Right lobe of liver (tissue), 6 donors: ENCODE measurements around the gene B3GNT4. TPM values are rescaled to one million over a fixed set of nuclear protein-coding genes. Genes with fewer than 3 reads are reported as not detected.

Source experiments
- ATAC-seq, 4 donors: fragments of 200-7000 bp; cut with Tn5 transposase; one replicate each; pipeline ENCODE4 v1.9.1; 2020; ENCODE audit warnings: mild to moderate bottlenecking in 4 of 4, moderate library complexity in 4 of 4
- DNase-seq, 3 donors: peaks; one replicate each; pipeline ENCODE4 v3.0.0-alpha.2; 2020
- H3K27ac ChIP-seq, 3 donors: fragments of 200-600 bp; one replicate each; pipeline ENCODE4 v1.8.0; 2022
- H3K27me3 ChIP-seq, 2 donors: fragments of 200-600 bp; one replicate each; pipeline ENCODE4 v1.8.0; 2022
- H3K36me3 ChIP-seq, 4 donors: fragments of 200-600 bp; sonication (generic) in 1 of 4; one replicate each; pipeline versions ENCODE4 v1.5.1 to v1.8.0; 2017 to 2022; ENCODE audit warnings: control low read depth in 1 of 4
- H3K4me1 ChIP-seq, 4 donors: fragments of 200-600 bp; sonication (generic) in 1 of 4; one replicate each; pipeline versions ENCODE4 v1.5.1 to v1.8.0; 2017 to 2022; ENCODE audit warnings: control low read depth in 1 of 4
- H3K4me3 ChIP-seq, 3 donors: fragments of 200-600 bp; one replicate each; pipeline ENCODE4 v1.8.0; 2022
- H3K9me3 ChIP-seq, 4 donors: fragments of 200-600 bp; sonication (generic) in 1 of 4; one replicate each; pipeline versions ENCODE4 v1.5.1 to v1.8.0; 2017 to 2022; ENCODE audit warnings: control low read depth in 1 of 4
- CTCF ChIP-seq, 4 donors: fragments of 200-600 bp in 3 of 4; fragments of 450-650 bp in 1 of 4; IDR thresholded peaks; one replicate each; pipeline versions ENCODE4 v1.5.1 to v1.8.0; 2016 to 2022; ENCODE audit warnings: antibody characterized with exemption in 4 of 4, mild to moderate bottlenecking in 2 of 4
- POLR2A ChIP-seq: fragments of 450-650 bp; IDR thresholded peaks from one replicate; pipeline ENCODE4 v1.6.1; 2017; ENCODE audit warnings: antibody characterized with exemption, mild to moderate bottlenecking
- WGBS: methylation state at CpG from one replicate; pipeline ENCODE4 v1.1.6; 2018; ENCODE audit warnings: low coverage, low lambda C conversion rate; ENCODE audit not compliant: insufficient coverage; ENCODE audit errors: missing lambda C conversion rate; 5-methylcytosine and 5-hydroxymethylcytosine counted together
- intact Hi-C, 2 donors: fragments of 100-400 bp; cut with DNase I; formaldehyde crosslinking; loops; one replicate each; pipeline versions ENCODE4 v1.11.2 to v1.14.1; 2022
- total RNA-seq, 6 experiments: library from RNA; depleted of rRNA in 2 of 6; stranded (reverse); fragments of >200 nt in 2 of 6; fragmentation: NEBNext Ultra II Directional in 3 of 6; extraction: Animal tissue kit (Norgen Biotek cat#: 25700) in 3 of 6; gene quantifications; one replicate each; pipeline versions ENCODE4 v1.1.0 to v1.2.4, GENCODE V29; 2016 to 2023
- donor health status: DM: no; HTN: yes; CAD: no.
- donor health status: DM: no; HTN: no; CAD: no.
- donor health status: DM: no; HTN: no; CAD: no.
- donor health status: DM: no; HTN: yes; CAD: no.
- donor health status: DM: no; HTN: yes; CAD: no.

The B3GNT4 gene
- total RNA-seq, 6 experiments from 2014 or later, result 0.42 to 0.43 TPM; not detected in 4

GRCh38 chr12:122206976-122207375 is 3.5 kb downstream of the B3GNT4 start:
- ATAC-seq (no peak), DNase-seq (no peak)
- Histone ChIP-seq H3K27ac (no peak overlapping the region), H3K9me3 (no peaks in the 10 kb centered on the region), H3K4me3 (no peak overlapping the region), H3K36me3 (peaks cover 0 to 49% (median 13%) of the 10 kb centered on the region in 4 donors), H3K27me3 (peaks cover 0 to 9% of the 10 kb centered on the region in 2 donors), H3K4me1 (peaks cover 0 to 16% (median 0%) of the 10 kb centered on the region in 4 donors)
- intact Hi-C loops, result no loop called here
- no CpG with 5 or more reads among the region's 8 CpGs for WGBS
- TF ChIP-seq CTCF (IDR thresholded peaks at IDR 0.05) (no peak), POLR2A (no peak)

- peaks cover 0 to 9% of the 10 kb centered on the region in 2 donors for H3K27me3 ChIP-seq
- intact Hi-C loops, result no loop called here
- peaks cover 0 to 53% (median 15%) of the 10 kb centered on the region in 4 donors for H3K36me3 ChIP-seq
- H3K9me3 ChIP-seq, result no peaks in the 10 kb centered on the region
- TF ChIP-seq CTCF (IDR thresholded peaks at IDR 0.05) (no peak), POLR2A (no peak)
- DNase-seq (no peak), ATAC-seq (no peak)
- 75% methylated on average over 7 of the region's 8 CpGs for WGBS
- H3K27ac ChIP-seq, result no peak overlapping the region
- peaks cover 0 to 16% (median 0%) of the 10 kb centered on the region in 4 donors for H3K4me1 ChIP-seq
- H3K4me3 ChIP-seq, result no peak overlapping the region
Observed at GRCh38 chr12:122207391-122207790, 3.9 kb downstream of the B3GNT4 start.

- H3K27me3 ChIP-seq, result peaks cover 0 to 2% of the 10 kb centered on the region in 2 donors
- DNase-seq (no peak), ATAC-seq (no peak)
- H3K4me3 ChIP-seq, result no peak overlapping the region
- TF ChIP-seq CTCF (IDR thresholded peaks at IDR 0.05) (no peak), POLR2A (no peak)
- intact Hi-C loops, result no loop called here
- H3K36me3 ChIP-seq, result peaks cover 0 to 61% (median 20%) of the 10 kb centered on the region in 4 donors
- H3K9me3 ChIP-seq, result no peaks in the 10 kb centered on the region
- H3K4me1 ChIP-seq, result peaks cover 0 to 9% (median 0%) of the 10 kb centered on the region in 4 donors
- 64% methylated on average over 3 of the region's 18 CpGs for WGBS
- H3K27ac ChIP-seq, result no peak overlapping the region
Observed at GRCh38 chr12:122208073-122208820, 4.7 kb downstream of the B3GNT4 start.

GRCh38 chr12:122215771-122216170 is 12.3 kb downstream of the B3GNT4 start:
- intact Hi-C loops, result no loop called here
- Histone ChIP-seq H3K36me3 (peaks cover 0 to 89% (median 38%) of the 10 kb centered on the region in 4 donors), H3K27me3 (no peaks in the 10 kb centered on the region), H3K9me3 (no peaks in the 10 kb centered on the region), H3K27ac (no peak overlapping the region), H3K4me3 (no peak overlapping the region), H3K4me1 (no peaks in the 10 kb centered on the region)
- TF ChIP-seq POLR2A (no peak), CTCF (IDR thresholded peaks at IDR 0.05) (no peak)
- 86% methylated on average over 5 of the region's 5 CpGs for WGBS
- ATAC-seq (no peak), DNase-seq (no peak)
